ENCODE results near the gene TRA2B.
"Not testable (repeated sequence)": the region's sequence is repeated elsewhere in the genome, so short reads cannot be mapped to it uniquely, and the experiment has no call there.

The TRA2B gene

DNA sequence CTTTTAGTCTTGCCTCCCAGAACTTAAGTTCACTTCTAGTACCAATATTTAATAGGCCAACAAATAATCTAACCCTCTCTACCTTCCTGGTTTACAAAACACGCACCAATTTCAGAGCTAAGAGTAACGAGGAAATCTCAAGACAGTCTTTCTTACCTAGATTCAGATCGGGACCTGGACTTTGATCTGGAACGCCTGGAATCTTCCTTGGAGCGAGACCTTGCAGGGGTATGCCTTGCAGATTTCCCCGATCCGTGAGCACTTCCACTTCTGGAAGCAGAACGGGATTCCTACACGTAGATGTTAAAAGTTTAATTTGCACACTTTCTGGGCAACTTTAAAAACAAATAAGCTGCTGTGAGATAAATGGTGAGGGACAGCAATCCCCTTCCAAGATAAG is 11.4 kb downstream of the TRA2B start:
- DNase-seq = no peak

DNA sequence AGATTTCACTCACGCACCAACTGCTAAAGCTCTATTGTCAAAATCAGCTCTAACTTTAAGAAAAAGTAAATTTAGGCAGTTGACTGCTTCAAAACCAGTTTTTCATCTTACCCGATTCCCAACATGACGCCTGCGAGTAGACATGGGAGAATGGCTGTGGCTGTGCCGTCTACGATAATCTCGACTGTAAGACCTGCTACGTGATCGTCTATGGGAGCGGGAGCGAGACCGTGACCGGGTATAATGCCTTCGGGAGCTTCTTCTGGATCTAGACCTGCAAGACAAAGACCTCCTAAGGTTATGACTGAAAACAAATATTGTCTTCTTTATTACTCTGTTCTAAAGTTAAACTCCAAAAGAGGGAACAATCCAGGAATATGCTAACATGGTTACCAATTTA is 12.5 kb downstream of the TRA2B start:
- no peak for DNase-seq

DNA sequence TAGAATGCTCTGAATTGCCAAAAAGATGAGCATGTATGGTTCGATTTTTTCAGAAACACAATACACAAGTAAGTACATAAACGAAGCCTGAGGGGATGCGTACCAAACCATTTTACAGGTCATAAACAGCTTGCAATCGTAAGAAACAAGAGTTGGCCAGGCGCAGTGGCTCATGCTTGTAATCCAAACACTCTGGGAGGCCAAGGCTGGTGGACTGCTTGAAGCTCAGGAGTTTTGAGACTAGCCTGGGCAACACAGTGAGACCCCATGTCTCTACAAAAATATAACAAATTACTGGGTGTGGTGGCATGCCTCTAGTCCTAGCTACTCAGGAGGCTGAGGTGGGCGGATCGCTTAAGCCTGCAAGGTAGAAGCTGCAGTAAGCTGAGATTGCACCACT is 13.4 kb downstream of the TRA2B start:
- DNase-seq = no peak

DNA sequence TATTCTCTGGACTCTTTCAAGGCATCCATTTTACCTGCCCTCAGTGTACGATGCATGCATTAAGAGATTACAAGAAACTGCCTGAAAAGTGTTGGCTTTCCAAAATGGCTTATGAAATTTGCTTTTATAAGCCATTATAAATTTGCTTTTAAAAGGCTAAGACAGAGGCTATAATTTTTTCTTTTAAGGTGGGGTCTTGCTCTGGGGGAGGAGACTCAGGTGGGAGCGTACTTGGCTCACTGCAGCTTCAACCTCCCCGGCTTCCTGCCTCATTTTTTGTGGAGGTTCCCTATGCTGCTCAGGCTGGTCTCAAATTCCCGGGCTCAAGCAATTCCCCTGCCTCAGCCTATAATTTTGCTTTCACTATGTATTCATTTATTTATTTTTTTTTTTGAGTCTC is 17.6 kb downstream of the TRA2B start:
- DNase-seq = no peak

DNA sequence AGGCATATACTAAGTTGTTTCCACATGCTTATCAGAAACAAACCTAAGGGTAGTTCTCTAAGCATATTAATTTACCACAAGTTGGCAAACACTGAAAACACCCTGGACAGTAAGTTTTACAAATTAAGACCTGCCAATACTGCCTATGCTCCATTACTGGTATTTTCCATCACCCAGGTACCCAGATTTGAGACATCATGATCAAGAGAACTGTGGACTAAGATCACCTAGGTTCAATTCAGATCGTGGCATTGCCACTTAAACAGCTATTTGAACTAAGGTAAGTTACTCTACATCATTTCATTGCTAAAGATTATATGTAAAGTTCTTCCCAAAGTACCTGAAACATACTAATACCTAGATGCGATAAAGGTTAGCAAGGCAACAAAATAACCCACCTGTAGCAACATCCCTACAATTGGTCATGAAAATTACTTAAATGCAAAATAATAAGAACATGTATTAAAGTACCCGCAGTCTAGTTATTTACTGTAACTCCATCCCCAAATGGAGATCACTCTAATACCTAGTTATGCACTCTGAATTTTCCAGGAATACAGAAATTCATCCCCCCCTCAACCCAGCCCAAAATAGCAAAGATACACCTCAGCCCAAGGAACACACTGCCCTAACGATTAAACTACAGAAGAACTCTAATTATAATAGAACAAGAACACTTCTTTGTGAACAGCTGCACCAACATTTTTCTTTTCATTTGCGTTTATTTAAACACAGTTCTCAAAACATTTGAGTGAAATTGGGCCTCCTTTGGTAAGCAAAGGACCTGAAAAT is 21.6 kb downstream of the TRA2B start:
- no peak for DNase-seq

DNA sequence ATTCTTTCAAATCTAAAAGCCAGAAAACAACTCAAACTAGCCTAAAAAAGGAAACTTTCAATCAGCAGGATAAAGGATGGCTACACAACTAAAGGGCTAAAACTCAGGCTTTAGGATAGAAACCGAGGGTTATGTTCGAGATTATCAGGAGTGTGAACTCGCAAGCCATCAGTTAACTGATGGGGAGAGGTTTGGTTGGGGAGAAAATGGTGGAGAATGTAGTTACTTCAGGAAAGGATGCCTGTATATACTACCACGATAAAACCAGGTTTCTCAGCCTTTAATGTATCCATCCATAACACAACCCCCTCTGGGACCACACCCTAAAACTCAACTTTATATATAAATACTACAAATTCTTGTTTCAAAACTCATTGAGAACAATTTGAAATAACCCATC is 22.2 kb downstream of the TRA2B start:
- no peak for DNase-seq

DNA sequence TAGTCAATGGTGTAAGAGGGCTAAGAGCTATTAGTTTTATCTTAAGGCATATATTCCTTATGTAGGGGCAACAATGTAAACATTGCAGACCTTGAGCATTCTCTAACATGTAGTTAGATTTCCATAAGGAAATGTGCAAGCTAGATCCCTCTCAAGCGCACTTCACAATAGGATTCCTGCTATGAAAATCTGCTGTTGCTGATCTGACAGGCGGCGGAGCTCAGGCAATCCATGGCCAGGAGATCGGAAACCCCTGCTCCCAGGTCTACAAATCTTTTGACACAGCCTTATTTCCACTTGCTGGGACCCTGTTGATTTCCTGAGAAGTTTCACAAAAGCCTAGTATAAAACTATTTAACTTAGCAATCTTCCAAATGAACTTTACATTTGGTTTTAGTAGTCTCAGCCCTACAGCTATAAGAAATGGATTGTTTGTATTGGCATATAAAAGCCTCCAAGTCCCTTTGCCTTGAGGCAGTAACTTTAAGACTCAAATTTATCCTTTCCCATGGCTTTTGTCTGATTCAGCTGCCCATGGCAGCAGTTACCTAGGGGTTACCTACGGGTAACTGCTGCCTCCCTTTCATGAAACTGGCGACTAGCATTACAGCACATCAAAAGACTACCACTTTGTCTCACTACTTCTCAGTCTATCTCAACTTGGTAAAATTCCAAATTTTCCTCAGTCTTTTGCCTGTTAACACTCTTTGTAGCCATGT is 22.7 kb downstream of the TRA2B start:
- DNase-seq = no peak

DNA sequence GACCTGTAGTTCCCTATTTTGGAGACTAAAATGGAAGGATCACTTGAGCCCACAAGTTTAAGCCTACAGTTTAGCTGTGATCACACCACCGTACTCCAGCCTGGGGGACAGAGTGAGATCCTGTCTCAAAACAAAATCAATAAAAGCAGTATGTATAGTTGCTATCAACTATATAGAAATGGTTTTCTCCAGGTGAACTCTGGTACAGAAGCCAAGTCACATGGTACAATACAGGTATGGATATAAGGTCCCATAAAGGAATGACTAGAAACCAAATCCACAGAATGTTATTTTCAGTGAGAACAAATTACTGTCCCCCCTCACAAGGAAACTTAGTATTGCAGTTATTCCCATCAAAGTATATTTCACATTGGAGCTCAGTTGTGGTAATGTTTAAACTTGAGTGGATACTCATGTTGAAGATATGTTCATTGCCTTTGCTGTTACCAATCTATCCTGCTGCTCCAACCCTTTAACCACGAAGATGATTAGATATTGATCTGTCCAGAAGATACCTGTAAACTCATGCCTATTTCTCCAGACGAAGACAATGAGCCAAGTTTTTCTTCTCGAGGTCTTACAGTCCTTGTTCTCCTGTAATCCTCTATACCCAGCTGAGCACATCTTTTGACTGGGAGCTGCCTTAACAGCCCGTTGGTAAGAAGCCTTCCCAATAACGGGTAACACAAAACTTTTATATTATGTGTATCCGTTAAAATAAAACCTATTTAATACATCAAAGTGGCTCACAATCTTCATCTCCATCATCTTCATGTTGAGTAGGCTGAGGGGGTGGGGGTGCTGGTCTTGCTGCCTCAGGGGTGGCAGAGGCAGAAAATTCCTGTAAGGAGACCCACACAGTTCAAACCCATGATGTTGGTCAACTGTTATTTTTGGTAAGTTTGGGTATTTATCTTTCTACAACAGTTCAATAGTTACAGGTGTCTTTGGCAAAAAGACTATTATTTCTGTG is 24.6 kb downstream of the TRA2B start:
- DNase-seq = no peak

DNA sequence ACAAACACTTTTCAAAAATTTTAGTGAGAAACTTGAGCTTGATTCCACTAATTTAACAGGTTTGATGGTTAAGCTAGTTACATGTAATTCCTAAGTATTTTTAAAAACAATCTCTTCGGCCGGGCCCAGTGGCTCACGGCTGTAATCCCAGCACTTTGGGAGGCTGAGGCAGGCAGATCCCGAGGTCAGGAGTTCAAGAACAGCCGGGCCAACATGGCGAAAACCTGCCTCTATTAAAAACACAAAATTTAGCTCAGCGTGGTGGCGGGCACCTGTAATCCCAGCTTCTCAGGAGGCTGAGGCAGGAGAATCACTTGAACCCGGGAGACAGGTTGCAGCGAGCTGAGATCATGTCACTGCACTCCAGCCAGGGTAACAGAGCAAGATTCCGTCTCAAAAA is 25.3 kb downstream of the TRA2B start:
- DNase-seq = no peak

DNA sequence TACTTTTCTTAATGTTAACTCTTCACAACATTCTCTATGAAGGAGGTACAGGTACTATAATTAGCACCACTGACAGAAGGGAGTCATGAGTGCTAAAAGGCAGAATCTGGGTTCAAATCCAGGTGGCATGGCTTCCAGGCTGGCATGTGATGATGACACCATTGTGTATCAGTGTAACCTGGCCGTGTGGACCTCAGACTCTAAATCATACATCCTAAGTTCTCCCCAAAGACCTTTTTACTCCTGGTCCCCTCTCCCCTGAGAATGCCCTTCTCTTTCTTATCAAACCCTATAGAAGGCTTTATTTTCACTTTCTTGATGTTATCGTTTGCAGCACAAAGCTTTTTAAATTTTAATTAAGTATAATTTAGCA is 26.8 kb downstream of the TRA2B start:
- DNase-seq = not testable (repeated sequence)

DNA sequence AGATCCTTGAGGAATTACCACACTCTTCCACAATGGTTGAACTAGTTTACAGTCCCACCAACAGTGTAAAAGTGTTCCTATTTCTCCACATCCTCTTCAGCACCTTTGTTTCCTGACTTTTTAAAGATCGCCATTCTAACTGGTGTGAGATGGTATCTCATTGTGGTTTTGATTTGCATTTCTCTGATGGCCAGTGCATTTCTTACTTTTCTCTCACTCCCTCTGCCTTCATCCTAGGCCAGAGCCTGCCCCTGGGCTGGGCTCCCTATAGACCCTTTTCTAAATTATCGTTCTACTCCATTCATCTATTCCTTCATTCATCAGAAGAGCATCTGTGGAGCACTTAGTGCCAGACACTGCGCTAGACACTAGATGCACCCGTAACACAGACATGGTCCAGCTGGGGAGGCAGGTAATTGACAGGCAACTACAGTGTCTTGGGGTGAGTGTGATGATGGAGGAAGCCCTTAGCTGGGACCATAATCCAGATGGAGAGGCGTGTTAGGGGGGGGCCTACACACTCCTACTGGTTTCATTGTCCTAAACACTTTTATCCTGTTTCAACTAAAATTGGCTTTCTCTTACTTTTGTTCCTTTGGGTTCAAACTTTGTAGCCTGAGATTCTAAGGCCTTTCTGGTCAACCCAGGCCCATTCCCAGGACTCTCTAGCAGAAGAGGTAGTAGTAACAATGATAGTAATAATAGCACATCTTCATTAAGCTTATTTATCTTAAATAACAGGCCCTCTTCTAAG is 27.3 kb downstream of the TRA2B start:
- not testable (repeated sequence) for DNase-seq

DNA sequence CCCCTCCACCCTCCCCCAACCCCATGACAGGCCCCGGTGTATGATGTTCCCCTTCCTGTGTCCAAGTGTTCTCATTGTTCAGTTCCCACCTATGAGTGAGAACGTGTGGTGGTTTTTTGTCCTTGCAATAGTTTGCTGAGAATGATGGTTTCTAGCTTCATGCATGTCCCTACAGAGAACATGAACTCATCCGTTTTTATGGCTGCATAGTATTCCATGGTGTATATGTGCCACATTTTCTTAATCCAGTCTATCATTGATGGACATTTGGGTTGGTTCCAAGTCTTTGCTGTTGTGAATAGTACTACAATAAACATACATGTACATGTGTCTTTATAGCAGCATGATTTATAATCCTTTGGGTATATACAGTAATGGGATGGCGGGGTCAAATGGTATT is 27.9 kb downstream of the TRA2B start:
- DNase-seq = not testable (repeated sequence)

DNA sequence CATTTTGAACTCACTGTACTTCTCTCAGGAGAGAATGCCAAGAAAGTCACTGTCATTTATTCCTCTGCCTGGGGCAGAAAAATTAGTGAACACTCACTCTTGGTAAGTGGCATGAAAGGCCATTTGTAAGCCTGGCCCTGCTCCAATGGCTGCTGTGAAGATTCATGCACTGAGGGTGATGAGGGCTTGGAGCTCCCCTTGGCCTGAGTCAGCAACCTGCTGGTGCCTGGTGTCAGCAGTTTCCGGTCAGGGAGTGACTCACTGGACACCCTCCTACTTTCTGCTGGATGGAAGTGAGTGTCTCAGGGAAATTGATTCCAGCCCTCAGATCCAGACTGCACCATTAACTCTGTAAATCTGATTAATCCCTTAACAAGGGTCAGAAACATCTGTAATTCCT is 37.6 kb downstream of the TRA2B start:
- DNase-seq = no peak

DNA sequence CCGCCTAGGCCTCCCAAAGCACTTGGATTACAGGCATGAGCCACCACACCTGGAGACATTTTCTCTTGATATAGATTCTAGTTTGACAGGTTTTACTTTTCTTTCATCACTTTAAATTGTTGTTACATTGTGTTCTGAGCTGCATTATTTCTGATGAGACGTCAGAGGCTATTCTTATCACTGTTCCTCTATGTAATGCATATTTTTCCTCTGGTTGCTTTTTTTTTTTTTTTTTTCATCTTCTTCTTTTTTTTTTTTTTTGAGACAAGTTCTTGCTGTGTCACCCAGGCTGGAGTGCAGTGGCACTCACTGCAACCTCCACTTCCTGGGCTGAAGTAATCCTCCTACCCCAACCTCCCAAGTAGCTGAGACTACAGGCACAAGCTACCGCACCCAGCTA is 41.2 kb downstream of the TRA2B start:
- DNase-seq = no peak

DNA sequence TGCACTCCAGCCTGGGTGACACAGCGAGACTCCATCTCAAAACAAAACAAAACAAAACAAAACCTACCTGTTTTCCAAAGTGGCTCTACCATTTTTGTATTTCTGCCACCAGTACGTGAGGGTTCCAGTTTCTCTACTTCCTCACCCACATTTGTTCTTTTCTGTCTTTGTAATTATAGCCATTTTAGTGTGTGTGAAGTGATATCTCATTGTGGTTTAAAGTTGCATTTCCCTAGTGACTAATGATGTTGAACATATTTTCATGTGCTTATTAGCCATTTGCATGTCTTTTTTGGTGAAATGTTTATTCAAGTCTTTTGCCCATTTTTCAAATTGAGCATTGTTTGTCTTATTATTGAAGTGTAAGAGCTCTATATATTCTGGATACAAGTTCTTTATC is 50.7 kb downstream of the TRA2B start:
- DNase-seq = no peak

DNA sequence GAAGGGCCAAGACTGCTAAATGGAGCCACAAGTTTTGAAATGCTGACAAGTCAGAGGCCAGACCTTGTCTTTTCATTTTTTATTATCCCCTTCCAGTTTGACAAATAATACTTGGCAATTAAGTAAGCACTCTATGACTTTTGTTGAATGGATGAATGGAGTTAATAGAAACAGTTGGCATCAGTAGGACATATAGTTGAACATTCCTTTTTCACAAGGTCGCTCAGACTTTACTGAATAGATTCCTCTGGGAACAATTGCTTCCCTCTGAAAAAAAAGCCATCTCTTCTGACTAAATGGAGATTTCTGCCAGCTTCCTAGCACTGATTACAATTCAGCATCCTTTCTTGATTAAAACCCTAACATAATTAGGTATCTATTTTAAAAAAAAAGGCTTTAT is 53.2 kb downstream of the TRA2B start:
- DNase-seq = no peak

DNA sequence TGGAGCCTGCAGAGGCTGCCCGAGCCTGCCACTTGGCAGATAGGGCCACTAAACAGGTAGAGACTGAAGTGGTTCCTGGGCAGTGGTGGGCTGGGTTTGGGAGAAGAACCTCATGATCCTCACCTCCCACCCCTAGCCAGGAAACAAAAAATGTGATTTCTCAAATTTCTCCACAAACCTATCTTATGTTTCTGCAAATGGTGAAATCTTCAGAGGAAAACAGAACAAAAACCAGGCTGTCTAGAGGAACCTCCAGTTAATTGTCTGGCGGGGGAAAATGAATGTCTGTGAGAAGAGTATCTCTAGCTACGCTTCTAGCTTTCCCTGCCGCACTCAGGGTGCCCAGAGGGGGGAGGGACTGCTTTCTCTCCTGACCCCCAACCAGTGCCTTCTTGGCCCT is 55.9 kb downstream of the TRA2B start:
- DNase-seq = no peak

DNA sequence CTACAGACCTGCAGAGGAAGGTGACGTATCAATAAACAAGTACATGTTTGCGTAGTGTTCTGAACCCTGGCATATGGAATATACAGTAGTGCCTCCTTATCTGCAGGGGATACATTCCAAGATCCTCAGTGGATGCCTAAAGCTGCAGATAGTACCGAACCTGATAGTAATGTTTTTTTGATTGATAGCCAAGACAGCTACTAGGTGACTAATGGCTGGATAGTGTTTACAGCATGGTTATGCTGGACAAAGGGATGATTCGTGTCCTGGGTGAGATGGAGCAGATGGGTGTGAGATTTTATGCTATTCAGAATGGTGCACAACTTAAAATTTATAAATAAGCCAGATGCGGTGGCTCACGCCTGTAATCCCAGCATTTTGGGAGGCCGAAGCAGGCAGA is 57.2 kb downstream of the TRA2B start:
- no peak for DNase-seq

DNA sequence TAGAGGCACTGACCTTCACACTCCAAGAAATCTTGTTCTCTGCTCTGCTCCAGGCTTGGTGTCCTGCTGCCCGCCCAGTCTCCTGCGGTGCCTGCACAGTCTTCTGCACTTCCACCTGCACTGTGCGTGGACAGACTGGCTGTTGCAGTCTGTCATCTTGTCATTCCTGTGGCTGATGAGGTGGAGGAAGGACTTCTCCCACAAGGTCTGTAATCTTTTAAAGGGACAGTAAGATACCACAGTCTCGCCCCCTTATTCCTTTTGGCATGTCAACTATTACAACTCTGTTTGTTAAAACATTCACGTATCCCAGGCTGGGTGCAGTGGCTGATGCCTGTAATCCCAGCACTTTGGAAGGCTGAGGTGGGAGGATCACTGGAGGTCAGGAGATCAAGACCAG is 58.9 kb downstream of the TRA2B start:
- no peak for DNase-seq

DNA sequence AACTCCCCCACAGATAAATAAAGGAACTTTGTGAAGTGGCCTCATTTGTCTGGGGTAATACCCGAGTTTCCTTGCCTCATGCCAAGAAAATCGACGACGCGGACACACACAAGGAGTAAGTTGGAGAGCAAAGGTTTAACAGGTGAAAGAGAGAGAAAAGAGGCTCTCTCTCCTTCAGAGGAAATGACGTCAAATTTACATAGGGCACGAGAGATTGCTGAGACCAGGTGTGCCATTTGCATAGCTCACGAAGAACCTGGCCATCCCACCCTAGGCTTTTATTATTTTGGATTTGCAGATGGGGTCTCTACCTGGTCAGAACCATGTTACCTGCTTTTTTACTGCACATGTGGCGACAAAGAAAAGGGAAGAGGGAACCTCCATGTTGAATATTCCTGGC is 63.7 kb downstream of the TRA2B start:
- DNase-seq = no peak

DNA sequence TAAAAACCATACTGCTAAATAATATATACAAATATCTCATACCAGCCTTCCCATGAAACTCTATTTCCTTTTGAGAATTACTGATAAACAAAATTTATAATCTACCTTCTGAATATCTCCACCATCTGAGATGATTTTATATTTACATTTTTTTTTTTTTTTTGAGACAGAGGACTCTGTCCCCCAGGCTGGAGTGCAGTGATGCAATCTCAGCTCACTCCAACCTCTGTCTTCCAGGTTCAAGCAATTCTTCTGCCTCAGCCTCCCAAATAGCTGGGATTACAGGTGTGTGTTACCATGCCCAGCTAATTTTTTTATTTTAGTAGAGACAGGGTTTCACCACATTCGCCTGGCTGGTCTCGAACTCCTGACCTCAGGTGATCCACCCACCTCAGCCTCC is 70.2 kb downstream of the TRA2B start:
- DNase-seq = no peak

DNA sequence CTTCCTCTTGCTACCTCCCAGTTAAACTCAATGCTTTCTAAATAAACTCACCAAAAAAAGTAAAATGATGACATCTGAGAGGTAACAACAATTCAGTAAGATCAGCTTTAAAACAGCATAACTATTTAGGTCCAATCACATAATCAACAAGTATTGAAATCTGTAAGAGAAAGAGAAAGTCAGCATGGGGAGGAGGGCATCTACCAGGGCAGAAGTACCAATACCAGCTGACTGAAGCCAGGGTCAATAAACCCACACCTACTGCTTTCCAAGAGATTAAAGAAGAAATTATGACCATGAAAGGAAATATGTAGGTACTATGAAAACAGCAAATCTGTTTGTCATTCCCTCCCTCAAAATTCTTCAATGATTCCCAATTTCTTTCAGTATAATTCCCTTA is 70.8 kb downstream of the TRA2B start:
- DNase-seq = no peak

DNA sequence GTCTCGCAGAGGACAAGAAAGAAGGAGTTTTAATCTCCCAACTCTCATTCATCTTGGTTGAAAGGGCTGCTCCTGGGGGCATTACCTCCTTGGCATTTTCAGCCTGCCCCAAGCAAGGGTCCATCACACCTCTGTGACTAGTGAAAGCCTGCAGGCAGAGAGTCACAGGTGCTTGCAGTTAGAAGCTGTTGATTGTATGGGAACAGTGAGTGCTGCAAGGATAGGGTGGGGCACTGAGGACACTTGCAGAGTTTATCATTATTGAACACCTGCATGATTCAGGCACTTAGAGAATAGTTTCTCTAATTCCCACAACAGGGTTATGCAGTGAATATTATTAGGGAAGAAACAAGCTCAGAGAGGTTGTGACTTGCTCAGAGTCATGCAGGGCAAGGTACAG is 71.3 kb downstream of the TRA2B start:
- no peak for DNase-seq

Measured in NCI-H524 treated with DMSO at 0.1 percent for 48 hours (cell line).